ENCODE data around the gene TIMM17A.

GRCh38 chr1:202004711-202005110 lies 49.4 kb downstream of the TIMM17A start:
- no peak for TF ChIP-seq CTCF (optimal IDR thresholded peaks at IDR 0.05 in 1 of 3, IDR thresholded peaks at IDR 0.05 in 1 of 3, conservative IDR thresholded peaks at IDR 0.05 in 1 of 3; ENCODE audit: extremely low read depth in 1 of 3, insufficient read depth in 2 of 3, low read length in 3 of 3)
- no peak for TF ChIP-seq EZH2 (IDR thresholded peaks at IDR 0.05; ENCODE audit: low read length)
